Liver (tissue), 3 donors: ENCODE data around the gene ATP6V0D1.

ENCODE experiments used
- ATF3 ChIP-seq: IDR thresholded peaks from 2 replicates; pipeline ENCODE4 v1.6.1; 2016; ENCODE audit warnings: antibody characterized with exemption
- CTCF ChIP-seq: fragments of 150-350 bp; IDR thresholded peaks from 2 replicates; pipeline ENCODE4 v1.5.1; 2017; ENCODE audit warnings: improper control_type of control experiment, low read depth, low read length; ENCODE audit not compliant: missing input control
- FOXA1 ChIP-seq: IDR thresholded peaks from 2 replicates; pipeline ENCODE4 v1.6.1; 2016; ENCODE audit warnings: antibody characterized with exemption
- GABPA ChIP-seq, 2 donors: IDR thresholded peaks in 1 of 2; conservative IDR thresholded peaks in 1 of 2; 2 replicates each; pipeline ENCODE4 v1.6.1; 2016; ENCODE audit warnings: antibody characterized with exemption in 2 of 2, mild to moderate bottlenecking in 1 of 2, moderate library complexity in 1 of 2
- JUND ChIP-seq, 2 donors: IDR thresholded peaks; 2 replicates each; pipeline ENCODE4 v1.6.1; 2016; ENCODE audit warnings: antibody characterized with exemption in 2 of 2
- MAX ChIP-seq: IDR thresholded peaks from 2 replicates; pipeline ENCODE4 v1.6.1; 2016; ENCODE audit warnings: antibody characterized with exemption
- NR2F2 ChIP-seq: IDR thresholded peaks from 2 replicates; pipeline ENCODE4 v1.6.1; 2016; ENCODE audit warnings: antibody characterized with exemption
- RAD21 ChIP-seq, 2 donors: IDR thresholded peaks; 2 replicates each; pipeline ENCODE4 v1.6.1; 2016; ENCODE audit warnings: antibody characterized with exemption in 2 of 2, mild to moderate bottlenecking in 2 of 2
- REST ChIP-seq: IDR thresholded peaks from 2 replicates; pipeline ENCODE4 v1.6.1; 2016; ENCODE audit warnings: antibody characterized with exemption, mild to moderate bottlenecking
- RXRA ChIP-seq, 2 donors: IDR thresholded peaks; 2 replicates each; pipeline ENCODE4 v1.6.1; 2017 to 2018; ENCODE audit warnings: antibody characterized with exemption in 2 of 2, mild to moderate bottlenecking in 1 of 2
- SP1 ChIP-seq: IDR thresholded peaks from 2 replicates; pipeline ENCODE4 v1.6.1; 2018; ENCODE audit warnings: antibody characterized with exemption, mild to moderate bottlenecking
- TAF1 ChIP-seq: conservative IDR thresholded peaks from 2 replicates; pipeline ENCODE4 v1.6.1; 2016; ENCODE audit warnings: antibody characterized with exemption, mild to moderate bottlenecking
- YY1 ChIP-seq: IDR thresholded peaks from 2 replicates; pipeline ENCODE4 v1.6.1; 2016; ENCODE audit warnings: antibody characterized with exemption, mild to moderate bottlenecking
- donor health status: healthy.
- donor health status: healthy.

GRCh38 chr16:67489401-67490083 is 8.6 kb upstream of the ATP6V0D1 start:
- TF ChIP-seq CTCF (no peak), RAD21 (IDR thresholded peaks at IDR 0.05) (no peak), TAF1 (no peak), REST (no peak), MAX (no peak), RXRA (IDR thresholded peaks at IDR 0.05) (peak; percentile 66 to 72), NR2F2 (peak; percentile 93), JUND (IDR thresholded peaks at IDR 0.05) (no peak), FOXA1 (no peak), ATF3 (no peak), GABPA (IDR thresholded peaks at IDR 0.05 in 1 of 2, conservative IDR thresholded peaks at IDR 0.05 in 1 of 2) (no peak), YY1 (no peak), SP1 (no peak)
